Measurements from ENCODE around the gene URB1.

DNA sequence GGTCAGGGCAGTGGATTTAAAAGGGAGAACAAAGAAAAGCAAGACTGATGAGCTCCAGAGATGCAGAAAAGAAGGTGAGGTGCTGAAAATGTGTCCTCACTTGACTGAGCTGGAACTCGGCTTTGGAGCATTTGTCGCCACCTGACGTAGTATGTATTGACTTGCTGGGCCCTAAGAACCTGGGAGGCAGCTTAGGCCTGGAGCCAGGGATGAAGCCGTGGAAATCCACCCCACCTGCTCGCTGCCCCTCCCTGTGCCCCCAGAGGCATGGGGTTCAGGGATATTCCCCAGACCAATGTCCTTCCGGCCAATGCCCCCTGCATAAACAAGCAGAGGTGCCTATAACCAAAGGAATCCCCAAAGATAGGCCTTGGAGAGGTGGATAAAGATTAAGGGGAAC is 79.8 kb downstream of the URB1 start:
- TF ChIP-seq KLF9 (tag by site-specific recombination; IDR thresholded peaks at IDR 0.05; ENCODE audit: low read depth), result no peak
- TF ChIP-seq, protein P1, sequence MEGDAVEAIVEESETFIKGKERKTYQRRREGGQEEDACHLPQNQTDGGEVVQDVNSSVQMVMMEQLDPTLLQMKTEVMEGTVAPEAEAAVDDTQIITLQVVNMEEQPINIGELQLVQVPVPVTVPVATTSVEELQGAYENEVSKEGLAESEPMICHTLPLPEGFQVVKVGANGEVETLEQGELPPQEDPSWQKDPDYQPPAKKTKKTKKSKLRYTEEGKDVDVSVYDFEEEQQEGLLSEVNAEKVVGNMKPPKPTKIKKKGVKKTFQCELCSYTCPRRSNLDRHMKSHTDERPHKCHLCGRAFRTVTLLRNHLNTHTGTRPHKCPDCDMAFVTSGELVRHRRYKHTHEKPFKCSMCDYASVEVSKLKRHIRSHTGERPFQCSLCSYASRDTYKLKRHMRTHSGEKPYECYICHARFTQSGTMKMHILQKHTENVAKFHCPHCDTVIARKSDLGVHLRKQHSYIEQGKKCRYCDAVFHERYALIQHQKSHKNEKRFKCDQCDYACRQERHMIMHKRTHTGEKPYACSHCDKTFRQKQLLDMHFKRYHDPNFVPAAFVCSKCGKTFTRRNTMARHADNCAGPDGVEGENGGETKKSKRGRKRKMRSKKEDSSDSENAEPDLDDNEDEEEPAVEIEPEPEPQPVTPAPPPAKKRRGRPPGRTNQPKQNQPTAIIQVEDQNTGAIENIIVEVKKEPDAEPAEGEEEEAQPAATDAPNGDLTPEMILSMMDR (tag by site-specific recombination; IDR thresholded peaks at IDR 0.05), result no peak
- TF ChIP-seq ZNF416 (tag by site-specific recombination; IDR thresholded peaks at IDR 0.05), result no peak

Data from HEK293 (cell line).